A549 (cell line): ENCODE results near the gene MUC5B.
"Not testable (repeated sequence)": the region's sequence is repeated elsewhere in the genome, so short reads cannot be mapped to it uniquely, and the experiment has no call there.

ENCODE experiments used
- BCL3 ChIP-seq: fragments of >200 bp; sonication (Bioruptor Twin); formaldehyde crosslinking; IDR thresholded peaks from 3 replicates; pipeline ENCODE4 v1.6.1; 2016
- CTCF ChIP-seq: fragments of >200 bp; sonication (Bioruptor Twin); formaldehyde crosslinking; IDR thresholded peaks from 3 replicates; pipeline ENCODE4 v1.5.1; 2016

GRCh38 chr11:1188451-1189130, 34.3 kb upstream of the MUC5B start:
- not testable (repeated sequence) for TF ChIP-seq BCL3, CTCF
